Activated CD4-positive, alpha-beta T cell treated with anti-CD3 and anti-CD28 coated beads, Interleukin-2, amount 50 U/mL, for 24 hours (primary cell): ENCODE data around the gene ASB5.
"Not testable (repeated sequence)": the region's sequence is repeated elsewhere in the genome, so short reads cannot be mapped to it uniquely, and the experiment has no call there.

Experiments used
- DNase-seq, 2 donors: peaks; one replicate each; pipeline ENCODE4 v3.0.0-alpha.2; 2020; ENCODE audit warnings: low read depth in 1 of 2, low spot score in 1 of 2

Gene ASB5

DNA sequence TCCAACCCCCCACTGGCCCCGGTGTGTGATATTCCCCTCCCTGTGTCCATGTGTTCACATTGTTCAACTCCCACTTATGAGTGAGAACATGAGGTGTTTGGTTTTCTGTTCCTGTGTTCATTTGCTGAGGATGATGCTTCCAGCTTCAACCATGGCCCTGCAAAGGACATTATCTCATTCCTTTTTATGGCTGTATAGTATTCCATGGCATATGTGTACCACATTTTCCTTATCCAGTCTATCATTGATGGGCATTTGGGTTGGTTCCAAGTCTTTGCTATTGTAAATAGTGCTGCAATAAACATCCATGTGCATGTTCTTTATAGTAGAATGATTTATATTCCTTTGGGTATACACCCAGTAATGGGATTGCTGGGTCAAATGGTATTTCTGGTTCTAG is 10.5 kb upstream of the ASB5 start:
- DNase-seq: not testable (repeated sequence)

DNA sequence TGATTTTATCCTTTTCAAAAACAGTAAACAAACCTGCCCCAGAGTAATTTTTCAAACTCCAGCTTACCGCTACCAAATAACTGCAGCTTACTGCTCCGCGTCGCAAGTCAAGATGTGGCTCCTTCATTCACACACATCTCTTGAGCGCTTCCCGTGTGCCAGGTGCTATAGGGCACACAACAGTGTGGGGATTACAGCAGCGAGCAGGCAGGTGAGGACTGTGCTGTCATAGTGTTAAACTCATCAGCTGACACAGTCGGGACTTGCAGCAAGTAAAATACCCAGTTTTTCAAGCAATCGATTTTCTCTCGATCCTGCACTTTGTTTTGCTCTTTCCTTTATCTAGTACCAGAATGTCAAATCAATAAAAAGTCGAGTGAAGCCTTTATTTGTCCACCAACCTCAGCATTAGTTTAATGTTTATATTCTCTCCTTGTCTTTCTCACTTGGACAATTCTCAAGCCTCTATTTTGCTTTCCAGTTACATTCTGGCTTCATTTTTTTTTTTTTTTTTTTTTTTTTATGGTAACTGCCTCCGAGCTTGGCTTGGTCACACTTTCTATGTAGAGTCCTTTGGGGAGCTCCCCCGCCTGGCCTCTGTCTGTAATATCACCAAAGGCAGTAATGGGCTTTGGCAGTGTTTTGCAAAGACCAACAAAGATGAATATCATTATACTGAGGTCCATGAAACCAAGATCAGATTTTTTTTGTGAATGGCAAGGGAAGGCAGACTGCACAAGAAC is 8.3 kb upstream of the ASB5 start:
- peak in 1 of 2 donors; percentile 20 for DNase-seq

DNA sequence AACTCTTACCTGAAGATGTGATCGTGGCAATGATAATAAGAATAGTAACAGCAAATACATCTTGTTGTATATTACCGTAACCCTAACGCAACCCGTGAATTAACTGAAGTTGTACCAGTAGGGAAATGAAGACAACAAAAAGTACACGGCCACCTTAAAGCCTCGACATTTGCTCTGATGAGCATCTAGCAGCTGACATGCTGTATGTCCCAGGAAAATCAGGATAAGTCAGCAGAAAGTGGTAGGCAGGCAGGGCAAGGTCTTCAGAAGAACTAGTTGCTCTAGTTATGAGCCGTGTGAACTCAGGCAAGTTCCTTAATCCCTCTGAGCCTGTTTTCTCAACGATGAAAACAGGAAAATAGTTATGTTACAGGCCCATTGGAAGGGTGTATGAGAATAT is 7.7 kb upstream of the ASB5 start:
- DNase-seq: no peak

- no peak for DNase-seq
These were observed 5.4 kb upstream of the ASB5 start for GRCh38 chr4:176274441-176274840.

GRCh38 chr4:176273736-176274135 is 4.7 kb upstream of the ASB5 start:
- no peak for DNase-seq

DNA sequence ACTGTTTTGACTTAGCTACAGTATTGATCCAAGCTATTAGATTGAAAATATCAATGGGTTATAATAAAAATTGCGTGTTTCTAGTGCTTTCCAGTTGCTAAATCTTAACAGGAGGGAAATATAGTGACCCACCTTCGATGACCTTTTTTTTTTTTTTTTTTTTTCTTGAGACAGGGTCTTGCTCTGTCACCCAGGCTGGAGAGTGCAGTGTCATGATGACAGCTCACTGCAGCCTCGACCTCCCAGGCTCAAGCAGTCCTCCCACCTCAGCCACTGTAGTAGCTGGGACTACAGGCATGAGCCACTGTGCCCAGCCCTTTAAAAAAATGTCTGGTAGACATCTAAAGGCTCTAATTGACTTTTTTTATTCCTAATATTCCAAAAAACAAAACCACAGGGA is 3.8 kb upstream of the ASB5 start:
- DNase-seq: no peak

- no peak for DNase-seq
These were observed 2.7 kb upstream of the ASB5 start for GRCh38 chr4:176271749-176272148.

- no peak for DNase-seq
These were observed 1.6 kb upstream of the ASB5 start for GRCh38 chr4:176270669-176271068.

- DNase-seq: no peak
These were observed 3.0 kb downstream of the ASB5 start for GRCh38 chr4:176266026-176266425.

- no peak for DNase-seq
These were observed 6.8 kb downstream of the ASB5 start for GRCh38 chr4:176262243-176262642.

GRCh38 chr4:176261481-176261880 is 7.5 kb downstream of the ASB5 start:
- DNase-seq: no peak

GRCh38 chr4:176261018-176261417 is 8.0 kb downstream of the ASB5 start:
- no peak for DNase-seq

- no peak for DNase-seq
These were observed 9.5 kb downstream of the ASB5 start for GRCh38 chr4:176259330-176260090.

GRCh38 chr4:176258135-176258534 is 10.9 kb downstream of the ASB5 start:
- DNase-seq: no peak

DNA sequence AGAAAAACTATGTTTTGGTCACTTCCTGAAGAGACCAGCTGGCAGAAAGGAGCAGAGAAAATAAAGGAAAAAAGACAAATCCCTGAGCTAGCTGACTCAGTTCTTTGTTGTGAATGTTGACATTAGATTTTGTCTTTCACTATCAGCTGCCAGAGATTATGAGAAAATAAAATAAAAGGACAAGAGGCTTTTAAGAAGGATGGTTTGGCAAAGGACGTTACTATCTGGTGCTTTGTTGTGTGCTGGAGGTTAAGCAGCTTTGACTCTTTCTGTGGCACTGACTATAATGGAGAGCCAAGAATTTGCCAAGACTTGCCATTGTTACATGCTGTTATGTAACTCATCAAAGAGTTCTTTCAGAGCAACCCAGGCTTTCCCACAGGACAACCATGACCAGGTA is 12.1 kb downstream of the ASB5 start:
- no peak for DNase-seq

- DNase-seq: no peak
These were observed 26.2 kb downstream of the ASB5 start for GRCh38 chr4:176242764-176243347.

DNA sequence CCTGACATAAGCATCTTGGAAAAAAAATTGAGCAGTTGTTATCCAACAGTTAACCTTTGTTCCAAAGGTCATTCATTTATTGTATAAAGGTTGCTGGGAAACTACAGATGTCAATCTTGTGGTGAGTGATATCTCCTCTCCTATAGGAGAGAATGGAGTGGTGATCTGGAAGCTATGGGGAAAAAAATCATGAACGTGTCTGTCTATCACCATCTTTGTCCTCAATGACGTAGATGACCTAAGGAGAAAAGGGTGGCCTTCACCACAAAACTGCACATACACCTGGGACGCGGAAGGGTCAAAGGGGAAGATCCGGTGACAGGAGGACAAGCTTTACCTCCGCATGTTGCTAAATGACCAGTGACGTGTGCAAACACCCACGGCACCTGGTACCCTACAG is 27.3 kb downstream of the ASB5 start:
- no peak for DNase-seq

DNA sequence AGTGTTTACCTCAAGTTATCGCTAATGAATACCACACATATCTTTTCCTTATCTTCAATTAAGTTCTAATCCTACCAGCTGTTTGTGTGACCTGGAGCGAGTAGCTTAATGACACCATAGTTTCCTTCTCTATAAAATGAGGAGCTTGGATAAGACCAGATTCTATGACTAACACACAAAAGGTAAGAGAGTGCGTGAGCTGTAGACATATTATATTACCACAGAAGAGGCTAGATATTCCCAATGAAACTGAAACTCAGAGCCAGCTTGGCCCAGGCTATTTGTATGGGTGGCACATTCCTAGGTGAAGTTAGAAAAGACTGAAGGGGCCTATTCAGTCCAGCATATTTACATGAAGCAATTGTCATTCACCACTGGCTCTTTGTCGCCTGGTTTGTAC is 30.2 kb downstream of the ASB5 start:
- no peak for DNase-seq

DNA sequence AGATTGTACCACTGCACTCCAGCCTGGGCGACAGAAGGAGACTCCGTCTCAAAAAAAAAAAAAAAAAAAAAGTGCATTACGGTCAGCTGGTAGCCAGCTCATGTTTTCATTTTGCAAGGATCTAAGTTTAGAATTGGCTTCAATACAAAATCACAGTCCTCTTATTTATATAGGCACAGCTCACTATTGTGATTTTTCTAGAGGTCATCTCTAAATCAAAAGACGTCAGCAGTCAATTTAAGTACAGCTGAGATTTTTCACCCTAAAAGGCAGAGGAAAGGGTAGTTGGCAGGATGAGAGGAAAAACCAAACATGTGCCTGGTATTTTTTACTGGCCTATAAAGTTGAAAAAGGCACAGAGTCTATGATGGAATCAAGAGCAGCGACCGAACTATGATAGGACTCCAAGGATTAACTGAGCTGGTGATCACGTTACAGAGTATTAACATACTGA is 30.8 kb downstream of the ASB5 start:
- no peak for DNase-seq

- DNase-seq: no peak
These were observed 32.1 kb downstream of the ASB5 start for GRCh38 chr4:176236946-176237345.

GRCh38 chr4:176230836-176231235 is 38.2 kb downstream of the ASB5 start:
- no peak for DNase-seq

GRCh38 chr4:176229645-176230044 is 39.4 kb downstream of the ASB5 start:
- DNase-seq: no peak
